ENCODE measurements around the gene KIF3A.

Gene KIF3A

DNA sequence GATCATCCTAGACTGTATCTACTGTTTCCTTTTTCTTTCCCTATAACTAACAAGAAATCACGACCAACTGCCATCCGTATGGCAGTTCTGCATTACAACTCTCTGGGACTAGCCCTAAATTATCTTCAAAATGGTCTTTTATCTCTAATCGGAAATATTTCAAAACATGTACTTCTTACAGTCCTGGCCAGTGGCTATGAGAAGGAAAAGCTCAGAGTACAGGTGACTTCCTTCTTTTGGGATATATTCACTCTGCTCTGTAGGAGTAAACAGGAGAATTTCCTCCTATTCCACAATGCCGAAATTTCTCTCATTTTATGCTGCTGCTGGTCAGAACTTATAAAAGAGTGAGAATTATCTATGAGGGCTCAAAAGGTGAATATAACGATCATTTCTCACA is 41.5 kb upstream of the KIF3A start:
- POLR2A ChIA-PET, result no interaction called here
- TF ChIP-seq ZNF514 (tag by site-specific recombination; IDR thresholded peaks at IDR 0.05) (no peak), ZNF16 (tag by site-specific recombination; IDR thresholded peaks at IDR 0.05; ENCODE audit: low read depth) (no peak), YY1 (tag by site-specific recombination; IDR thresholded peaks at IDR 0.05) (no peak), FEZF1 (tag by site-specific recombination; IDR thresholded peaks at IDR 0.05) (no peak), ZNF10 (tag by site-specific recombination; IDR thresholded peaks at IDR 0.05) (no peak), TCF7L2 (IDR thresholded peaks at IDR 0.05; ENCODE audit: borderline replicate concordance, low read depth, low read length) (no peak), ZNF223 (tag by site-specific recombination; IDR thresholded peaks at IDR 0.05) (no peak), GLI4 (tag by site-specific recombination; IDR thresholded peaks at IDR 0.05) (no peak), ZNF266 (tag by site-specific recombination; IDR thresholded peaks at IDR 0.05; ENCODE audit: low read depth) (no peak), ZNF426 (tag by site-specific recombination; IDR thresholded peaks at IDR 0.05) (no peak), ZNF174 (tag by site-specific recombination; IDR thresholded peaks at IDR 0.05) (no peak), ZNF571 (tag by site-specific recombination; IDR thresholded peaks at IDR 0.05) (no peak), ZNF146 (tag by site-specific recombination; IDR thresholded peaks at IDR 0.05) (no peak)
- TF ChIP-seq, protein P1, sequence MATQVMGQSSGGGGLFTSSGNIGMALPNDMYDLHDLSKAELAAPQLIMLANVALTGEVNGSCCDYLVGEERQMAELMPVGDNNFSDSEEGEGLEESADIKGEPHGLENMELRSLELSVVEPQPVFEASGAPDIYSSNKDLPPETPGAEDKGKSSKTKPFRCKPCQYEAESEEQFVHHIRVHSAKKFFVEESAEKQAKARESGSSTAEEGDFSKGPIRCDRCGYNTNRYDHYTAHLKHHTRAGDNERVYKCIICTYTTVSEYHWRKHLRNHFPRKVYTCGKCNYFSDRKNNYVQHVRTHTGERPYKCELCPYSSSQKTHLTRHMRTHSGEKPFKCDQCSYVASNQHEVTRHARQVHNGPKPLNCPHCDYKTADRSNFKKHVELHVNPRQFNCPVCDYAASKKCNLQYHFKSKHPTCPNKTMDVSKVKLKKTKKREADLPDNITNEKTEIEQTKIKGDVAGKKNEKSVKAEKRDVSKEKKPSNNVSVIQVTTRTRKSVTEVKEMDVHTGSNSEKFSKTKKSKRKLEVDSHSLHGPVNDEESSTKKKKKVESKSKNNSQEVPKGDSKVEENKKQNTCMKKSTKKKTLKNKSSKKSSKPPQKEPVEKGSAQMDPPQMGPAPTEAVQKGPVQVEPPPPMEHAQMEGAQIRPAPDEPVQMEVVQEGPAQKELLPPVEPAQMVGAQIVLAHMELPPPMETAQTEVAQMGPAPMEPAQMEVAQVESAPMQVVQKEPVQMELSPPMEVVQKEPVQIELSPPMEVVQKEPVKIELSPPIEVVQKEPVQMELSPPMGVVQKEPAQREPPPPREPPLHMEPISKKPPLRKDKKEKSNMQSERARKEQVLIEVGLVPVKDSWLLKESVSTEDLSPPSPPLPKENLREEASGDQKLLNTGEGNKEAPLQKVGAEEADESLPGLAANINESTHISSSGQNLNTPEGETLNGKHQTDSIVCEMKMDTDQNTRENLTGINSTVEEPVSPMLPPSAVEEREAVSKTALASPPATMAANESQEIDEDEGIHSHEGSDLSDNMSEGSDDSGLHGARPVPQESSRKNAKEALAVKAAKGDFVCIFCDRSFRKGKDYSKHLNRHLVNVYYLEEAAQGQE (tag by site-specific recombination; IDR thresholded peaks at IDR 0.05), result no peak
- TF ChIP-seq, protein P2, sequence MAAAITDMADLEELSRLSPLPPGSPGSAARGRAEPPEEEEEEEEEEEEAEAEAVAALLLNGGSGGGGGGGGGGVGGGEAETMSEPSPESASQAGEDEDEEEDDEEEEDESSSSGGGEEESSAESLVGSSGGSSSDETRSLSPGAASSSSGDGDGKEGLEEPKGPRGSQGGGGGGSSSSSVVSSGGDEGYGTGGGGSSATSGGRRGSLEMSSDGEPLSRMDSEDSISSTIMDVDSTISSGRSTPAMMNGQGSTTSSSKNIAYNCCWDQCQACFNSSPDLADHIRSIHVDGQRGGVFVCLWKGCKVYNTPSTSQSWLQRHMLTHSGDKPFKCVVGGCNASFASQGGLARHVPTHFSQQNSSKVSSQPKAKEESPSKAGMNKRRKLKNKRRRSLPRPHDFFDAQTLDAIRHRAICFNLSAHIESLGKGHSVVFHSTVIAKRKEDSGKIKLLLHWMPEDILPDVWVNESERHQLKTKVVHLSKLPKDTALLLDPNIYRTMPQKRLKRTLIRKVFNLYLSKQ (tag by site-specific recombination; IDR thresholded peaks at IDR 0.05; ENCODE audit: borderline replicate concordance), result no peak
- TF ChIP-seq, protein P3, sequence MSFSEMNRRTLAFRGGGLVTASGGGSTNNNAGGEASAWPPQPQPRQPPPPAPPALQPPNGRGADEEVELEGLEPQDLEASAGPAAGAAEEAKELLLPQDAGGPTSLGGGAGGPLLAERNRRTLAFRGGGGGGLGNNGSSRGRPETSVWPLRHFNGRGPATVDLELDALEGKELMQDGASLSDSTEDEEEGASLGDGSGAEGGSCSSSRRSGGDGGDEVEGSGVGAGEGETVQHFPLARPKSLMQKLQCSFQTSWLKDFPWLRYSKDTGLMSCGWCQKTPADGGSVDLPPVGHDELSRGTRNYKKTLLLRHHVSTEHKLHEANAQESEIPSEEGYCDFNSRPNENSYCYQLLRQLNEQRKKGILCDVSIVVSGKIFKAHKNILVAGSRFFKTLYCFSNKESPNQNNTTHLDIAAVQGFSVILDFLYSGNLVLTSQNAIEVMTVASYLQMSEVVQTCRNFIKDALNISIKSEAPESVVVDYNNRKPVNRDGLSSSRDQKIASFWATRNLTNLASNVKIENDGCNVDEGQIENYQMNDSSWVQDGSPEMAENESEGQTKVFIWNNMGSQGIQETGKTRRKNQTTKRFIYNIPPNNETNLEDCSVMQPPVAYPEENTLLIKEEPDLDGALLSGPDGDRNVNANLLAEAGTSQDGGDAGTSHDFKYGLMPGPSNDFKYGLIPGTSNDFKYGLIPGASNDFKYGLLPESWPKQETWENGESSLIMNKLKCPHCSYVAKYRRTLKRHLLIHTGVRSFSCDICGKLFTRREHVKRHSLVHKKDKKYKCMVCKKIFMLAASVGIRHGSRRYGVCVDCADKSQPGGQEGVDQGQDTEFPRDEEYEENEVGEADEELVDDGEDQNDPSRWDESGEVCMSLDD (tag by site-specific recombination; IDR thresholded peaks at IDR 0.05), result no peak
- TF ChIP-seq, protein P4, sequence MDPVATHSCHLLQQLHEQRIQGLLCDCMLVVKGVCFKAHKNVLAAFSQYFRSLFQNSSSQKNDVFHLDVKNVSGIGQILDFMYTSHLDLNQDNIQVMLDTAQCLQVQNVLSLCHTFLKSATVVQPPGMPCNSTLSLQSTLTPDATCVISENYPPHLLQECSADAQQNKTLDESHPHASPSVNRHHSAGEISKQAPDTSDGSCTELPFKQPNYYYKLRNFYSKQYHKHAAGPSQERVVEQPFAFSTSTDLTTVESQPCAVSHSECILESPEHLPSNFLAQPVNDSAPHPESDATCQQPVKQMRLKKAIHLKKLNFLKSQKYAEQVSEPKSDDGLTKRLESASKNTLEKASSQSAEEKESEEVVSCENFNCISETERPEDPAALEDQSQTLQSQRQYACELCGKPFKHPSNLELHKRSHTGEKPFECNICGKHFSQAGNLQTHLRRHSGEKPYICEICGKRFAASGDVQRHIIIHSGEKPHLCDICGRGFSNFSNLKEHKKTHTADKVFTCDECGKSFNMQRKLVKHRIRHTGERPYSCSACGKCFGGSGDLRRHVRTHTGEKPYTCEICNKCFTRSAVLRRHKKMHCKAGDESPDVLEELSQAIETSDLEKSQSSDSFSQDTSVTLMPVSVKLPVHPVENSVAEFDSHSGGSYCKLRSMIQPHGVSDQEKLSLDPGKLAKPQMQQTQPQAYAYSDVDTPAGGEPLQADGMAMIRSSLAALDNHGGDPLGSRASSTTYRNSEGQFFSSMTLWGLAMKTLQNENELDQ (tag by site-specific recombination; IDR thresholded peaks at IDR 0.05; ENCODE audit: low read depth), result no peak
- TF ChIP-seq, protein P5, sequence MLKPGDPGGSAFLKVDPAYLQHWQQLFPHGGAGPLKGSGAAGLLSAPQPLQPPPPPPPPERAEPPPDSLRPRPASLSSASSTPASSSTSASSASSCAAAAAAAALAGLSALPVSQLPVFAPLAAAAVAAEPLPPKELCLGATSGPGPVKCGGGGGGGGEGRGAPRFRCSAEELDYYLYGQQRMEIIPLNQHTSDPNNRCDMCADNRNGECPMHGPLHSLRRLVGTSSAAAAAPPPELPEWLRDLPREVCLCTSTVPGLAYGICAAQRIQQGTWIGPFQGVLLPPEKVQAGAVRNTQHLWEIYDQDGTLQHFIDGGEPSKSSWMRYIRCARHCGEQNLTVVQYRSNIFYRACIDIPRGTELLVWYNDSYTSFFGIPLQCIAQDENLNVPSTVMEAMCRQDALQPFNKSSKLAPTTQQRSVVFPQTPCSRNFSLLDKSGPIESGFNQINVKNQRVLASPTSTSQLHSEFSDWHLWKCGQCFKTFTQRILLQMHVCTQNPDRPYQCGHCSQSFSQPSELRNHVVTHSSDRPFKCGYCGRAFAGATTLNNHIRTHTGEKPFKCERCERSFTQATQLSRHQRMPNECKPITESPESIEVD (tag by site-specific recombination; IDR thresholded peaks at IDR 0.05), result no peak
- TF ChIP-seq, protein P6, sequence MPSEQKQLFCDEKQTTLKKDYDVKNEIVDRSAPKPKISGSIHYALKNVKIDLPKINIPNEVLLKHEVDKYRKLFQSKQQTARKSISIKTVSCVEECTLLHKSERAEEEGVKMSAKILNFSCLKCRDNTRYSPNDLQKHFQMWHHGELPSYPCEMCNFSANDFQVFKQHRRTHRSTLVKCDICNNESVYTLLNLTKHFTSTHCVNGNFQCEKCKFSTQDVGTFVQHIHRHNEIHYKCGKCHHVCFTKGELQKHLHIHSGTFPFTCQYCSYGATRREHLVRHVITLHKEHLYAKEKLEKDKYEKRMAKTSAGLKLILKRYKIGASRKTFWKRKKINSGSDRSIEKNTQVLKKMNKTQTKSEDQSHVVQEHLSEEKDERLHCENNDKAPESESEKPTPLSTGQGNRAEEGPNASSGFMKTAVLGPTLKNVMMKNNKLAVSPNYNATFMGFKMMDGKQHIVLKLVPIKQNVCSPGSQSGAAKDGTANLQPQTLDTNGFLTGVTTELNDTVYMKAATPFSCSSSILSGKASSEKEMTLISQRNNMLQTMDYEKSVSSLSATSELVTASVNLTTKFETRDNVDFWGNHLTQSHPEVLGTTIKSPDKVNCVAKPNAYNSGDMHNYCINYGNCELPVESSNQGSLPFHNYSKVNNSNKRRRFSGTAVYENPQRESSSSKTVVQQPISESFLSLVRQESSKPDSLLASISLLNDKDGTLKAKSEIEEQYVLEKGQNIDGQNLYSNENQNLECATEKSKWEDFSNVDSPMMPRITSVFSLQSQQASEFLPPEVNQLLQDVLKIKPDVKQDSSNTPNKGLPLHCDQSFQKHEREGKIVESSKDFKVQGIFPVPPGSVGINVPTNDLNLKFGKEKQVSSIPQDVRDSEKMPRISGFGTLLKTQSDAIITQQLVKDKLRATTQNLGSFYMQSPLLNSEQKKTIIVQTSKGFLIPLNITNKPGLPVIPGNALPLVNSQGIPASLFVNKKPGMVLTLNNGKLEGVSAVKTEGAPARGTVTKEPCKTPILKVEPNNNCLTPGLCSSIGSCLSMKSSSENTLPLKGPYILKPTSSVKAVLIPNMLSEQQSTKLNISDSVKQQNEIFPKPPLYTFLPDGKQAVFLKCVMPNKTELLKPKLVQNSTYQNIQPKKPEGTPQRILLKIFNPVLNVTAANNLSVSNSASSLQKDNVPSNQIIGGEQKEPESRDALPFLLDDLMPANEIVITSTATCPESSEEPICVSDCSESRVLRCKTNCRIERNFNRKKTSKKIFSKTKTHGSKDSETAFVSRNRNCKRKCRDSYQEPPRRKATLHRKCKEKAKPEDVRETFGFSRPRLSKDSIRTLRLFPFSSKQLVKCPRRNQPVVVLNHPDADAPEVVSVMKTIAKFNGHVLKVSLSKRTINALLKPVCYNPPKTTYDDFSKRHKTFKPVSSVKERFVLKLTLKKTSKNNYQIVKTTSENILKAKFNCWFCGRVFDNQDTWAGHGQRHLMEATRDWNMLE (tag by site-specific recombination; conservative IDR thresholded peaks at IDR 0.05; ENCODE audit: low read depth), result no peak
- TF ChIP-seq, protein P7, sequence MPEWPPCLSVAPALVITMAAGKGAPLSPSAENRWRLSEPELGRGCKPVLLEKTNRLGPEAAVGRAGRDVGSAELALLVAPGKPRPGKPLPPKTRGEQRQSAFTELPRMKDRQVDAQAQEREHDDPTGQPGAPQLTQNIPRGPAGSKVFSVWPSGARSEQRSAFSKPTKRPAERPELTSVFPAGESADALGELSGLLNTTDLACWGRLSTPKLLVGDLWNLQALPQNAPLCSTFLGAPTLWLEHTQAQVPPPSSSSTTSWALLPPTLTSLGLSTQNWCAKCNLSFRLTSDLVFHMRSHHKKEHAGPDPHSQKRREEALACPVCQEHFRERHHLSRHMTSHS (tag by site-specific recombination; IDR thresholded peaks at IDR 0.05), result no peak
- Histone ChIP-seq H3K27ac (ENCODE audit: extremely low read depth, low read depth, low read length) (no peak overlapping the region), H3K4me1 (ENCODE audit: control insufficient read depth, insufficient read depth, low read length) (no peaks in the 10 kb centered on the region), H3K9me3 (ENCODE audit: control insufficient read depth, insufficient read depth, low read depth, low read length) (no peaks in the 10 kb centered on the region), H3K4me3 (ENCODE audit: low read depth, low read length) (no peak overlapping the region), H3K36me3 (ENCODE audit: control insufficient read depth in 2 of 2, insufficient read depth in 1 of 2, low read length in 2 of 2) (peaks cover 0 to under 1% of the 10 kb centered on the region in 2 experiments; a peak in 1 of 3 replicates)
- CTCF ChIA-PET, result interaction anchor here (1.3 kb wide), 1 partner anchor 22 kb away, joined by 3 read pairs; no protein-coding TSS in a partner anchor

Measured in HEK293 (cell line).